GM12891 (cell line): Measurements from ENCODE around the gene OPCML.

Experiments
- DNase-seq: peaks from one replicate; pipeline ENCODE4 v3.0.0; 2011; ENCODE audit warnings: low spot score; ENCODE audit not compliant: insufficient read length
- FAIRE-seq: peaks from 2 replicates; lab custom pipeline; 2011; peaks lifted over from hg19 to GRCh38; lab: Jason Lieb, UNC
- PAX5 ChIP-seq: IDR thresholded peaks from 2 replicates; pipeline ENCODE4 v1.6.1; 2011; ENCODE audit warnings: low read length, moderate library complexity, mild to moderate bottlenecking; ENCODE audit not compliant: insufficient read depth, severe bottlenecking
- POLR2A ChIP-seq: IDR thresholded peaks from 2 replicates; pipeline ENCODE4 v1.6.1; 2011; ENCODE audit warnings: low read depth, low read length, control low read depth
- POLR2AphosphoS5 ChIP-seq: IDR thresholded peaks from 2 replicates; pipeline ENCODE4 v1.6.1; 2011; ENCODE audit warnings: low read depth, low read length, control low read depth
- POU2F2 ChIP-seq: IDR thresholded peaks from 2 replicates; pipeline ENCODE4 v1.6.1; 2011; ENCODE audit warnings: low read depth, mild to moderate bottlenecking, control low read depth, low read length, moderate library complexity
- SPI1 ChIP-seq: IDR thresholded peaks from 2 replicates; pipeline ENCODE4 v1.6.1; 2011; ENCODE audit warnings: low read depth, low read length, control low read depth
- TAF1 ChIP-seq: IDR thresholded peaks from 2 replicates; pipeline ENCODE4 v1.6.1; 2011; ENCODE audit warnings: low read depth, low read length, control low read depth

Gene OPCML

GRCh38 chr11:133507185-133507584 lies 25.1 kb downstream of the OPCML start:
- FAIRE-seq: no peak
- DNase-seq: no peak
- TF ChIP-seq POLR2AphosphoS5 (no peak), POLR2A (no peak), PAX5 (no peak), TAF1 (no peak), SPI1 (no peak), POU2F2 (no peak)

- TF ChIP-seq POLR2AphosphoS5 (no peak), POU2F2 (no peak), PAX5 (no peak)
- FAIRE-seq (no peak), DNase-seq (no peak)
Observed at GRCh38 chr11:133506551-133507094, 25.7 kb downstream of the OPCML start.

GRCh38 chr11:133506023-133506422 lies 26.3 kb downstream of the OPCML start:
- FAIRE-seq: no peak
- no peak for DNase-seq
- TF ChIP-seq SPI1 (peak; percentile 95), POLR2A (no peak)

DNA sequence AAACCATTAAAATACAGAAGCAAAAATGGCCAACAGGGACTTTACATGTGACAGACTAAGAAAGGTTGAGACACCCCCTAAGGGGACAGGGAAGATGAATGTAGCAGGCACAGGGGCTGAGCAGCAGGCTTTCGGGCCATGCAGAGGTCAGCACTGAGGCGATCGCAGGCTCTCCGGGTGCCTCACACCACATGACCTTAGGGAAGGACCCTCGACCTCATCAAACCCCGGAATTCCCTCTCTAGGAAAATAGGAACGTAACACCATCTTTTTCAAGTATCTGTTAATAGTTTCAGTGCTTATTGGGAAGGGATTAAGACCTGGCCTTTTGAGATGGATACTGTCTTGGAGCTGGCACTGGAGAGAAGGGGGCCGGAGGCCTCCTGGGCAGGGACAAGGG lies 27.4 kb downstream of the OPCML start:
- FAIRE-seq: no peak
- TF ChIP-seq POU2F2 (no peak), POLR2AphosphoS5 (no peak), PAX5 (no peak), TAF1 (no peak), SPI1 (no peak), POLR2A (no peak)
- no peak for DNase-seq

- TF ChIP-seq POLR2AphosphoS5 (no peak), POLR2A (no peak), POU2F2 (no peak), PAX5 (no peak), TAF1 (no peak), SPI1 (no peak)
- no peak for FAIRE-seq
- no peak for DNase-seq
Observed at GRCh38 chr11:133503776-133504175, 28.5 kb downstream of the OPCML start.

DNA sequence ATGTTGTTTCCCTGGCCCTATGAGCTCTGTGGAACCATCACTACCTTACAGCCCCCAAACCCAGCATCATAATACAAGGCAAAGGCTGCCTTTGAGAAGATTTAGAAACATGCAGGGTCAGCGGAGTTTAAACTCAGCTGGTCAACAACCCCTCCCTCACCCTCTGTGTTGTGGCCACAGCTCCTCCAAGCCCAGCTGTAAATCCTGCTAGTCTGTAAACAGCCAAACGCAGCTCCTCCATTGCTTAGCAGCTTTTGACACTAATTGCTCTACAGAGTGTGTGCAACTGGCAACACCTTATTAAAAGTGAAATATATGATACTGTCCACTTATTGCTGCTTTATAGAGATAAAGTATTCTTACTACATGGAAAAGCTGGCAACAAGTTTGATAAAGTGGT lies 29.1 kb downstream of the OPCML start:
- FAIRE-seq (no peak), DNase-seq (no peak)
- no peak for TF ChIP-seq POLR2AphosphoS5
- no peak for TF ChIP-seq POLR2A
- TF ChIP-seq SPI1: no peak
- TF ChIP-seq POU2F2: no peak
- no peak for TF ChIP-seq TAF1
- TF ChIP-seq PAX5: no peak

GRCh38 chr11:133501643-133502539 lies 30.4 kb downstream of the OPCML start:
- no peak for FAIRE-seq
- TF ChIP-seq TAF1 (no peak), POLR2AphosphoS5 (no peak), POLR2A (no peak), POU2F2 (no peak), SPI1 (no peak), PAX5 (no peak)
- DNase-seq: no peak

- TF ChIP-seq POLR2A (no peak), POLR2AphosphoS5 (no peak), SPI1 (no peak), PAX5 (no peak), TAF1 (no peak), POU2F2 (no peak)
- DNase-seq (no peak), FAIRE-seq (no peak)
Observed at GRCh38 chr11:133500936-133501335, 31.4 kb downstream of the OPCML start.

DNA sequence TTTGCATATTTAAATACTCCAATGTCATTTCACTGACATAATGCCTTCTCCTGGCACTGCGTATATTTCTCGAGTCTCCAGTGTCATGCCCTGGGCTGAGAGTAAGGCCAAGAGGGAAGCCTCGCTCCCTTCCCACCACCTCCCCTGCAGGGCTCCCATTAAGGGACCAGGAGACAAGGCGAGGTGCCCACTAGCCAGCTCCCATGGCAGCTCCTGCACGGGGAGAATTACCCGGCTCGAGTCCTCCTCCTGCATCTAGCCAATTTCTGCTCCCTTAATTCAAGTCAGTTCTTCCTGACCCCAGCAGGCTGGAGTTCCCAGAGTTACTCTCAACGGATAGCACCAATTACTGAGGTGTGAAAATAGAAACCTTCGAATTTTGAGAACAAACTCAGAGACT lies 31.9 kb downstream of the OPCML start:
- FAIRE-seq: no peak
- no peak for DNase-seq
- no peak for TF ChIP-seq POU2F2
- no peak for TF ChIP-seq TAF1
- TF ChIP-seq SPI1: no peak
- TF ChIP-seq POLR2AphosphoS5: no peak
- TF ChIP-seq PAX5: no peak
- TF ChIP-seq POLR2A: no peak

- TF ChIP-seq POU2F2 (no peak), SPI1 (no peak), POLR2AphosphoS5 (no peak), PAX5 (no peak), TAF1 (no peak), POLR2A (no peak)
- FAIRE-seq (no peak), DNase-seq (no peak)
Observed at GRCh38 chr11:133498969-133499368, 33.3 kb downstream of the OPCML start.
